Left lobe of liver (tissue), 2 donors: Measurements from ENCODE around the gene CAMK1D. TPM values are rescaled to one million over a fixed set of nuclear protein-coding genes. Genes with fewer than 3 reads are reported as not detected.

Experiments
- ATAC-seq: fragments of 200-7000 bp; cut with Tn5 transposase; one replicate; pipeline ENCODE4 v1.9.1; 2020; ENCODE audit warnings: mild to moderate bottlenecking, moderate library complexity
- DNase-seq: peaks from one replicate; pipeline ENCODE4 v3.0.0-alpha.2; 2020; ENCODE audit warnings: low spot score
- total RNA-seq: library from RNA; stranded (reverse); gene quantifications from one replicate; pipeline ENCODE4 v1.2.1, GENCODE V29; 2021
- donor health status: DM: no; HTN: no; CAD: no; lungs with moderate emphysema.
- donor health status: DM: no; HTN: yes; CAD: no.

The CAMK1D gene
- total RNA-seq, 1 donor from 2014 or later: 8.1 TPM

- DNase-seq (no peak), ATAC-seq (no peak)
Observed at GRCh38 chr10:12367272-12367671, 17.9 kb downstream of the CAMK1D start.

DNA sequence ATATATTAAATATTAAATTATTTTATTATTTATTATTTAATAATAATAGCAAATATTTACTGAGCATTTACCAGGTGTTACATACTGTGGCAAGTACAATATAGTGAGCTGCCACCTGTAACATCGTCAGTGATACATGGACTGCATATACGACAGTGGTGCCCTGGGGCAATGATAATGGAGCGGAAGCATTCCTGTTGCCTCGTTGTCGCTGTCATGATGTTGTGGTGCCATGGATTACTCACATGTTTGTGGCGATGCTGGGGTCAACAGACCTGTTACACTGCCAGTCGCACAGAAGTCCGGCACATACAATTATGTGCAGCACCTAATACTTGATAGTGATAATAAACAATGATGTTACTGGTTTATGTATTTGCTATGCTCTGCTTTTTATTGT, 20.6 kb downstream of the CAMK1D start:
- ATAC-seq: no peak
- no peak for DNase-seq

DNA sequence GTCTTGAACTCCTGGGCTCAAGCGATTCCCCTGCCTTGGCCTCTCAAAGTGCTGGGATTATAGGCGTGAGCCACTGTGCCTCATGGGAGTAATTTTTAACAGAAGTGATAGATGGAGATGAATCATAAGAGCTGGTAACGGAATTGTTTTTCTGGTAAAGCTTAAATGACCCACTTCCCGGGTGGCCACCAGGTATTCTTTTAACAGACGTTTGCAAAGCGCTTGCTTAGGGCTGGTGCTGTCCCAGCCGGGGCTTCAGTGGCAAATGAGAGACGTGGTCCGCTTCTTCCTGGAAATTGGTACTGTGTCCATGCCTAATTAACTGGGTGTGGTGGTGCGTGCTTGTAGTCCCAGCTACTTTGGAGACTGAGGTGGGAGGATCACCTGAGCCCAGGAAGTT, 23.5 kb downstream of the CAMK1D start:
- no peak for DNase-seq
- ATAC-seq: no peak

- DNase-seq (no peak), ATAC-seq (no peak)
Observed at GRCh38 chr10:12375076-12375504, 25.7 kb downstream of the CAMK1D start.

- DNase-seq (no peak), ATAC-seq (no peak)
Observed at GRCh38 chr10:12376211-12376610, 26.9 kb downstream of the CAMK1D start.

- ATAC-seq (no peak), DNase-seq (no peak)
Observed at GRCh38 chr10:12377658-12378290, 28.4 kb downstream of the CAMK1D start.

GRCh38 chr10:12380999-12381398, 31.7 kb downstream of the CAMK1D start:
- ATAC-seq: no peak
- DNase-seq: no peak

DNA sequence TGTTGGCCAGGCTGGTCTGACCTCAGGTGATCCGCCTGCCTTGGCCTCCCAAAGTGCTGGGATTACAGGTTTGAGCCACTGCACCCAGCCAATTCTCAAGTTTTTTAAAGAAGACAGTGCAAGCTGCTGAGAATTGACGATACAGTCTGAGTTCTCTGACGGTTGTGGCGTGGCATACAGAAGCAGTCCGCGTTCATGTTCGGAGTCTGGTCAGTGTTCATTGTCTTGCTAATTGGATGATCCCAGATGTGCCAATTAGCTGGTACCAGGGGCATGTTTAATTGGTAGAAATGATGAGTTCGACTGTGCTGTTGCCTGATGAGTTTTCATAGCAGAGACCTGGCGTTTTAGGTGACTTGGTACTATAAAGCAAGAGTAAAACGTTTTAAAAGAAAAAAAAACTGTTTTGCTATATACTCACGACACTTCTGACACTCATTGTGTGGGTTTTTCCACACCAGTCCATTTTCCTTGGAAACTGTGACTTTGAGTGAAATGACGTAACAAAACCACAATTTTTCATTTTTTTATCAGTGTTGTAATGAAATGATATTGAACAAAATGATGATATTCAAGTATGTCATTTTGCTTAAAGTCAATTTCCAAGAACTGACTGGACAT, 32.3 kb downstream of the CAMK1D start:
- no peak for DNase-seq
- ATAC-seq: no peak

DNA sequence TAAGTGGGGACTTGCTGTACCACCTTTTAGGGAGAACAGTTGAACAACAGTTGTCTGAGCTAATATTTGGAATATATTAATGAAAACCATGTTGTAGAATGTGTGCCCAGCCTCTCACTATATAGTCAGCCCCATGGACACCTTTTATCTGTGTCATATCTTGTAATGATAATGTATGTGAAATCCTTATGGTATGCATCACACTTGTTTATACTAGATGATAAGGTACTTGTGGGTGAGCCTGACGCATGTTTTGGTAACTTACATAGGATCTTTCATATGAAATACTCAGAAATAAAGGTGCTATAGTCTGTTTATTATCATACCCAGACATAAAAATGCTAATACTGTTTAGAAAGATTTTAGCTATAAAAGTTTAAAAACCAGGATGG, 32.8 kb downstream of the CAMK1D start:
- no peak for ATAC-seq
- DNase-seq: no peak

GRCh38 chr10:12382956-12383531, 33.7 kb downstream of the CAMK1D start:
- DNase-seq (no peak), ATAC-seq (no peak)

DNA sequence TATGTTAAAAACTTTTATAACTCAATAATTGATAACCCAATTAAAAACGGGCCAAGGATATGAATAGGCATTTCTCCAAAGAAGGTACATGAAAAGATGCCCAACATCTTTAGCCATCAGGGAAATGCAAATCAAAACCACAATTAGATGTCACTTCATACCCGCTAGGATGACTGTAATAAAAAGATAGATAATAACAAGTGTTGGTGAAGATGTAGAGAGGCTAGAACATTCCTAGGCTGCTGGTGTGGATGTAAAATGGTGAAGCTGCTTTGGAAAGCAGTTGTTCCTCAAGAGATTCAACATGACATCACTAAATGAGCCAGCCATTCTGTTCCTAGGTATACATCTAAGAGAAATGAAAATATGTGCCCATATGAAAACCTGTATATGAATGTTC, 35.6 kb downstream of the CAMK1D start:
- DNase-seq (no peak), ATAC-seq (no peak)

DNA sequence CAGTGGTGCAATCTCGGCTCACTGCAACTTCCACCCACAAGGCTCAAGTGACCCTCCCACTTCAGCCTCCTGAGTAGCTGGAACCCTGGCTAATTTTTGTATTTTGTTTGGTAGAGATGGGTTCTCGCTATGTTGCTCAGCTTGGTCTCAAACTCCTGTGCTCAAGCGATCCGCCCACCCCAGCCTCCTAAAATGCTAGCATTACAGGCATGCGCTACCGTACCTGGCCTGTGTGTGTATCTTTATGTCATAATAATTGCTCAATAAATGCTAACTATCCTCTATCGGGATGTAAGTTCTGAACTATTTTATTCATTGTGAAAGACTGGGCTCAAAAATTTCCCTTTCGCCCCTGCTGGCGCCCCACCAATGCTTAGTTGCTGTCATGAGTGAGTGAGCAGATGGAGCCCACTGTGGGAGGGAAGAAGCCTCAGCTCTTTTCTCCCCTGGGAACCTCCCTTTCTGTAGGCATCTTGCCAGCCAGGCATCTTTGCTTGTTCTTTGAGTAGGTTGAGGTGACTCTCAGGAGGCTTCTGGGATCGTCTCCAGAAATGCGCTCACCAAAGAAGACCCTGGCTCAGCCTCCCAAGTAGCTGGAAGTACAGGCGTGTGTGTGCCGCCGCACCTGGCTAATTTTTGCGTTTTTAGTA, 38.3 kb downstream of the CAMK1D start:
- peak; percentile 35 for DNase-seq
- no peak for ATAC-seq

DNA sequence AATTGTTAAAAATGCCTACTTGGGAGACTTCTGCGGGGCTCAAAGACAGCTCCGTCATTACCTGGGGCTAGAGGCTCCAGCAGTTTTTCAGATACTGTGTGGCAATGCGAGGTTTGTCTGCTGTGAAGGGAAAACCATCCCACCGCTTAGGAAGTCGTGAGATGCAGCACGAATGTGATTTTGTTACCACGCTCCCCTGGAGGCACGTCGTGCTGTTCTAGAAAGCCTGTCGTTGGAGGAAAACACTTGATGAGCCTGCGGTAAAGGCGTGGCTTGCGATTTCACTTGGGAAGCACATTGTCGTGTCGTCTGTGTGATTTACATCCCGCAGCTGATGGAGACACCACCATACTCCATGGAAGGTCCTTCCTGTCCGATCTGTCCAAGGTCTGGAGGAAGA, 39.3 kb downstream of the CAMK1D start:
- ATAC-seq: no peak
- peak; percentile 38 for DNase-seq

DNA sequence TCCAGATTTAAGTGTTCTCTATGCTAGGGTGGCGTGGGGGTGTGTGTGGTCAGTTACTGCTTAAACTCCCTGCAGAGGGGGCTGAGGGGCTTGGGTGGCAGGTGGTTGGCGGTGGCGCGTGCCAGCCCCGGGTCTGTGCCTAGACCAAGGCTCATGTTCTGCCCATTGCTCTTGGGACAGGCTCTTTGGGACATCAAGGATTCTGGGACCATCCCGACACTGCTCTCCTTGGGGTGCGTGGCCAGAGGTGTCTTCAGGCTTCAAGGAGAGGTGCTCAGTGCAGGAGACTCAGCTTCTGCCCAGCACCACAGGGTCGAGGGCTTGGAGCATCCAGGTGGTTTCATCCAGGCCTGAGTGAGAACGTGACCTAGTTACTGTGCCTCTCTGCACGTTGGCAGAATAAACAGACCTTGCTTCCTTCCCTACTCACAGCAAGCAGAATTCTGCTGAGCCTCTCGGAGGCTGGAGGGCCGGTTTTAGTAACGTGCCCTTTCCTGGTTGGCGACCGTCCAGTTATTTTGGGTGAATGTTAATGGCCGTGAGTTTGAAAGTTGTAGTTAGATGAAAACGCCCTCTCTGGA, 39.9 kb downstream of the CAMK1D start:
- ATAC-seq: peak; percentile 81
- DNase-seq: peak; percentile 53

GRCh38 chr10:12390733-12391132, 41.4 kb downstream of the CAMK1D start:
- DNase-seq (no peak), ATAC-seq (peak; percentile 73)

GRCh38 chr10:12391206-12391605, 41.9 kb downstream of the CAMK1D start:
- no peak for ATAC-seq

DNA sequence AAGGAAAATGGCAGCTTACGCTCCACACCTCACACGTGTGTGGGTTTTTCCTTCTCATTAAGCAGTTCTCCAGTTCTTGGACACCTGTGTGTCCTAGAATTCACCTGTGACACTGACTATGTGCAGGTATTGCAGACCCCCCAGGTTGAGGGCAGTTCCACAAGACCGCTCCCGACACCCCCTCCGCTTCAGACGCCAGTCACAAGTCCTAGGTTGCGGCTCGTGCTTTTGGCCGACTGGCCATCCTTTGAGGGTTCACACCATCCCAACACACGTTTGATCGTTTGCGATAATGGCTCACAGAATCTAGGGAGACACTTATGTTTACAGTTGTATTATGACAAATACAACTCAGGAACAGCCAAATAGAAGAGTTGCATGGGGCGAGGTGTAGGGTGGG, 44.5 kb downstream of the CAMK1D start:
- DNase-seq (no peak), ATAC-seq (no peak)

More at GRCh38 chr10:12391206-12391605, 41.9 kb downstream of the CAMK1D start:
- no peak for DNase-seq

DNA sequence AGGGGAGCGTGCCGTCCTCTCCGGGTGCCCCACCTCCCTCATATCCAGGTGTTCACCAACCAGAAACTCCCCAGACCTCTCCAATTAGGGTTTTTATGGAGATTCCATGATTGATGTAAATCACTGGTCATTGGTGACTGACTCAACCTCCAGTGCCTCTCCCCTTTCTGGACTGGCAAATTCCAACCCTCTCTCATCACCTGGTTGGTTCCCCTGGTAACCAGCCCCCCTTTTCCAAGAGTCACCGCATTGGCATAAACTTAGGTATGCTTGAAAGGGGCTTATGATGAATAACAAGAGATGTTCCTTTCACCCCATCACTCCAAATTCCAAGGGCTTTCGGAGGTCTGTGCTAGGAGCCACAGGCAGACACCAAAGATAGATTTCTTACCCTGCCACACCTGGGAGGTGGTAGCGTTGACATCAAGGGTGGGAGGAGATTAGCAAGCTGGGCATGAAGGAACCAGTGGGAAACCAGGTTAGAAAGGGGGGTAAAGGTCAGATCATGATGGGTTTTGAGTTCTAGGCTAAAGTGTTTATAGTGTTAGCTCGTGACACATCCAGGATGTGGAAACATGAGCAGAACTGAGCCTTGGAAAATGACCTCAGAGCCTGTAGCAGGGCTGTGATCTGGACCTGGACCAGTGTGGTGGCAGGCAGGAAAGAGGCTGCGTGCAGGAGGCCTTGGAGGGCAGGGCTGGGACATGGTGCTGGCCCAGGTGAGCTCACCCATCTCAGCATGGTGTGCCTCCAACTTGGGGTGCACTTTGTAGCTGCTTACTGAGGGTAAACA, 45.1 kb downstream of the CAMK1D start:
- ATAC-seq (peak; percentile 34), DNase-seq (no peak)

DNA sequence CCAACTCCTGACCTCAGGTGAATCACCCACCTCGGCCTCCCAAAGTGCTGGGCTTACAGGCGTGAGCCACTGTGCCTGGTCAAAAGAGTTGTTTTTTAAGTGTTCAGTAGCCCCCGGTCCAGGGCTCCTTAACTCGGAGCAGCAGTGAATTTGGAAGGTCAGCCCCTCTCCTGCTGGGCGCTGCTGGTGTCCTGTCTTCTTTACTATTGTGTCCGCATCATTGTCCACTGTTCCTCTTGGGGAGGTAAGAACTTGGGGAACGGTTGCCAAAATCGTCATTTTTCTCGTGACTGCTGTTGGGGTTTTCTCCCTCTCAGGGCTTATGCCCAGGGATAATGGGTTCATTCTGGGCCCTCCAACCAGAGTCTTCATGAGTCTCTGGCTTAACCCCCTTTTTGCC, 46.7 kb downstream of the CAMK1D start:
- DNase-seq (no peak), ATAC-seq (no peak)

DNA sequence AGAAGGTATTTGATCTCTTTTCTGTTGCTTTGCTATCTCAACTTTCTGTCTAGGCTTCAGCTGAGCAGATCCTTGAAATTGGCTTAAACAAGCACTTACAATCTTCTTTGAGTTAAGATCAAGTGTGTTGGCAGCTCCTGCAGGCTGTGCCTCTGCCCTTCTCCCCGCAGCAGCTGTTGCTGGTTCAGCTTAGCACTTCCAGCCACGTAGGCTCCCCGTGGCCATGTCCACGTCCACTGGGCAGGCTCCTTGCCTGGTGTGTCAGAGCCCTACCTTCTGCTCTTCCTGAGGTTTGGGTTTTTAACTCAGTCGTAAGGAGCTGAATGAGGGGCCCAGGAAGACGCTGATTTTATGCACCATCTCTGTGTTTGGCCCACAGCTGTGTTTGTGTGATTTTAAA, 47.2 kb downstream of the CAMK1D start:
- no peak for DNase-seq
- no peak for ATAC-seq
